Measurements from ENCODE around the gene FAM110D.

Gene FAM110D

DNA sequence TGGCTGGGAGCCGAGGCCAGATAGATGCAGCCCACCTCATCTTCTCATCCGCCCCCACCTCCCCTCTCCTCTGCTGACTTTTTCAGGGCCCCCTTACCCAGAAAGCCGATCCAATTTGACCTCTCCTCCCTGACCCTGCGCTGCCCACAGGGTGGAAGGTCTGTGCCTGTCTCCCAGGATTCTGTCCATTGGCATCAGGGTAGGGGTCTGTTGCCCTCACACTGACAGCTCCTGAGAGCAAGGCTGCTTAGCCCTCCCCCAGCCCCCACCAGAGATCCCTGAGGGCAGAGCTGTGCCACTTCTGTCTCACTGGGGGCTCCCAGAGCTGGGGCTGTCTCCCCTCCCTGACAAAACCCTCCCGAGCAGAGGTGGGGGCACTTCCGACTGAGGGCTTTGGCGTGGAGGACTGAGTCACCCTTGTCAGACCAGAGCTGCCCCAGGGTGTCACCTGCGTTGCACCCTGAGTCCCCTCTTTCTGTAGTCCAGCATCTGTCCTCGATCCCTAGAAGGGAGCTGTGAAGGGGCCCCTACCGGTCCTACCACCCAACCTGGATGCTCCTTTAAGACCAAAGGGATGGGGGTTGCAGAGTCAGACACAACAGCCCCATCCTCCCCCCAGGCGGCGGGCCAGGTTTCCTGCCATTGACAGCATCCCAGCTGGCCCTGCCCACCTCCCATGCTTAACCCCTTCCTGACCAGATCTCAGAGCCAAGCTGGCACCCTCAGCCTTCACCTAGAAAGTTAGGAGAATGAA, 2.4 kb upstream of the FAM110D start:
- TF ChIP-seq NFIC (IDR thresholded peaks at IDR 0.05): no peak
- TF ChIP-seq, protein P1, sequence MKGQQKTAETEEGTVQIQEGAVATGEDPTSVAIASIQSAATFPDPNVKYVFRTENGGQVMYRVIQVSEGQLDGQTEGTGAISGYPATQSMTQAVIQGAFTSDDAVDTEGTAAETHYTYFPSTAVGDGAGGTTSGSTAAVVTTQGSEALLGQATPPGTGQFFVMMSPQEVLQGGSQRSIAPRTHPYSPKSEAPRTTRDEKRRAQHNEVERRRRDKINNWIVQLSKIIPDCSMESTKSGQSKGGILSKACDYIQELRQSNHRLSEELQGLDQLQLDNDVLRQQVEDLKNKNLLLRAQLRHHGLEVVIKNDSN (IDR thresholded peaks at IDR 0.05): no peak
- TF ChIP-seq, protein P2, sequence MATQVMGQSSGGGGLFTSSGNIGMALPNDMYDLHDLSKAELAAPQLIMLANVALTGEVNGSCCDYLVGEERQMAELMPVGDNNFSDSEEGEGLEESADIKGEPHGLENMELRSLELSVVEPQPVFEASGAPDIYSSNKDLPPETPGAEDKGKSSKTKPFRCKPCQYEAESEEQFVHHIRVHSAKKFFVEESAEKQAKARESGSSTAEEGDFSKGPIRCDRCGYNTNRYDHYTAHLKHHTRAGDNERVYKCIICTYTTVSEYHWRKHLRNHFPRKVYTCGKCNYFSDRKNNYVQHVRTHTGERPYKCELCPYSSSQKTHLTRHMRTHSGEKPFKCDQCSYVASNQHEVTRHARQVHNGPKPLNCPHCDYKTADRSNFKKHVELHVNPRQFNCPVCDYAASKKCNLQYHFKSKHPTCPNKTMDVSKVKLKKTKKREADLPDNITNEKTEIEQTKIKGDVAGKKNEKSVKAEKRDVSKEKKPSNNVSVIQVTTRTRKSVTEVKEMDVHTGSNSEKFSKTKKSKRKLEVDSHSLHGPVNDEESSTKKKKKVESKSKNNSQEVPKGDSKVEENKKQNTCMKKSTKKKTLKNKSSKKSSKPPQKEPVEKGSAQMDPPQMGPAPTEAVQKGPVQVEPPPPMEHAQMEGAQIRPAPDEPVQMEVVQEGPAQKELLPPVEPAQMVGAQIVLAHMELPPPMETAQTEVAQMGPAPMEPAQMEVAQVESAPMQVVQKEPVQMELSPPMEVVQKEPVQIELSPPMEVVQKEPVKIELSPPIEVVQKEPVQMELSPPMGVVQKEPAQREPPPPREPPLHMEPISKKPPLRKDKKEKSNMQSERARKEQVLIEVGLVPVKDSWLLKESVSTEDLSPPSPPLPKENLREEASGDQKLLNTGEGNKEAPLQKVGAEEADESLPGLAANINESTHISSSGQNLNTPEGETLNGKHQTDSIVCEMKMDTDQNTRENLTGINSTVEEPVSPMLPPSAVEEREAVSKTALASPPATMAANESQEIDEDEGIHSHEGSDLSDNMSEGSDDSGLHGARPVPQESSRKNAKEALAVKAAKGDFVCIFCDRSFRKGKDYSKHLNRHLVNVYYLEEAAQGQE (IDR thresholded peaks at IDR 0.05; ENCODE audit: low read depth): no peak
- TF ChIP-seq EP300 (IDR thresholded peaks at IDR 0.05; ENCODE audit: borderline replicate concordance): no peak
- no peak for TF ChIP-seq YY1 (IDR thresholded peaks at IDR 0.05; ENCODE audit: low read depth)
- TF ChIP-seq TCF12 (IDR thresholded peaks at IDR 0.05; ENCODE audit: low read depth): no peak
- no peak for TF ChIP-seq CREB1 (IDR thresholded peaks at IDR 0.05; ENCODE audit: low read depth)
- TF ChIP-seq, protein P3, sequence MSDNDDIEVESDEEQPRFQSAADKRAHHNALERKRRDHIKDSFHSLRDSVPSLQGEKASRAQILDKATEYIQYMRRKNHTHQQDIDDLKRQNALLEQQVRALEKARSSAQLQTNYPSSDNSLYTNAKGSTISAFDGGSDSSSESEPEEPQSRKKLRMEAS (IDR thresholded peaks at IDR 0.05): no peak
- no peak for TF ChIP-seq FOXM1 (IDR thresholded peaks at IDR 0.05; ENCODE audit: borderline replicate concordance, low read depth)
- no peak for TF ChIP-seq ZBTB7A (IDR thresholded peaks at IDR 0.05; ENCODE audit: low read depth)
- TF ChIP-seq TAF1 (IDR thresholded peaks at IDR 0.05; ENCODE audit: low read depth): no peak
- no peak for TF ChIP-seq EGR1 (IDR thresholded peaks at IDR 0.05)

DNA sequence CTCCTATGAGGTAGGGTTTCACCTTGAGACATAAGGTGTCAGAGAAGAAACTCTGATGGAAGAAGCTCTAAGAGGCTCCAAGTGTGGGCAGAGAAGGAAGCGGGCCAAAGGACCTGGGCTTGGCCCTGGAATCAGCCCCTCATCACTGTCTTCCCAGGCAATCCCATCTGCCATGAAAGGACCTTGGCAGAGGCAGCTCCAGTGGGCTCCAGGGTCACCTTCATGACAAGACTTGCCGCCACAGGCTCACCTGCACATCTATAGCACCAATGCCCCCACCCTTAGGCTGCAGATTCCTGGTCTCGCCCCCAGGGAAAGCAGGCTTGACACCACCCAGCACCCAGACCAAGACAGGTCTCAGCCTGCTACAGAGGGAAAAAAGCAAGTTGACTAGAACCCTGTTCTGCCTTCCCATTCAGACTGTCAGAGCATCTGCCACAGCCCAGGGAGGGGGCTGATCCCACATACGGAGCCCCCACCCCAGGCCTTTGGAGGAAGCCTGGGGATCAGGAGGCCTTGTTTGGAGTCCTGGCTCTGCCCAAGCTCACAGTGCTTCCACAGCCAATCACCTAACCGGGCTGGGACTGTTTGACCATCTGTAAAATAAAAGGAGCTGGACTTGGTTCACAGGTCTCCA, 490 bp upstream of the FAM110D start:
- TF ChIP-seq YY1 (IDR thresholded peaks at IDR 0.05; ENCODE audit: low read depth): no peak

DNA sequence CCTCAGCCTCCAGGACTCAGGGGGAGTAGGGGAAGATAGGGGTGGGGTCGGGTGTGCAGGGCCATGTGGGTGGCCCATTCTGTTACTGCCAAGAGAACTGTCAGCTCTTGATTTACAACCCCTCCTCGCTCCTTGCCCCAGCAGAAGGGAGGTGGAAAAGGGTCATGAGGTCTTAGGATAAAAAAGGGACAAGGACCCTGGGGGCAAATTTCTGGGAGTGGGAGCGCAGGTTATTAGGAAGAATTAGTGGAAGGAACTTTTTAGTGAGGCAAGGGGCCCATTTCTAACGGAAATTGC, 812 bp downstream of the FAM110D start:
- no peak for TF ChIP-seq TCF12 (IDR thresholded peaks at IDR 0.05; ENCODE audit: low read depth)
- TF ChIP-seq, protein P1 (IDR thresholded peaks at IDR 0.05): no peak
- TF ChIP-seq, protein P2 (IDR thresholded peaks at IDR 0.05; ENCODE audit: low read depth): no peak
- TF ChIP-seq TEAD4 (IDR thresholded peaks at IDR 0.05): no peak
- TF ChIP-seq NFIC (IDR thresholded peaks at IDR 0.05): no peak
- TF ChIP-seq, protein P3 (IDR thresholded peaks at IDR 0.05): no peak
- TF ChIP-seq EGR1 (IDR thresholded peaks at IDR 0.05): no peak
- TF ChIP-seq CREB1 (IDR thresholded peaks at IDR 0.05; ENCODE audit: low read depth): no peak
- TF ChIP-seq RAD21 (IDR thresholded peaks at IDR 0.05; ENCODE audit: low read depth): no peak

DNA sequence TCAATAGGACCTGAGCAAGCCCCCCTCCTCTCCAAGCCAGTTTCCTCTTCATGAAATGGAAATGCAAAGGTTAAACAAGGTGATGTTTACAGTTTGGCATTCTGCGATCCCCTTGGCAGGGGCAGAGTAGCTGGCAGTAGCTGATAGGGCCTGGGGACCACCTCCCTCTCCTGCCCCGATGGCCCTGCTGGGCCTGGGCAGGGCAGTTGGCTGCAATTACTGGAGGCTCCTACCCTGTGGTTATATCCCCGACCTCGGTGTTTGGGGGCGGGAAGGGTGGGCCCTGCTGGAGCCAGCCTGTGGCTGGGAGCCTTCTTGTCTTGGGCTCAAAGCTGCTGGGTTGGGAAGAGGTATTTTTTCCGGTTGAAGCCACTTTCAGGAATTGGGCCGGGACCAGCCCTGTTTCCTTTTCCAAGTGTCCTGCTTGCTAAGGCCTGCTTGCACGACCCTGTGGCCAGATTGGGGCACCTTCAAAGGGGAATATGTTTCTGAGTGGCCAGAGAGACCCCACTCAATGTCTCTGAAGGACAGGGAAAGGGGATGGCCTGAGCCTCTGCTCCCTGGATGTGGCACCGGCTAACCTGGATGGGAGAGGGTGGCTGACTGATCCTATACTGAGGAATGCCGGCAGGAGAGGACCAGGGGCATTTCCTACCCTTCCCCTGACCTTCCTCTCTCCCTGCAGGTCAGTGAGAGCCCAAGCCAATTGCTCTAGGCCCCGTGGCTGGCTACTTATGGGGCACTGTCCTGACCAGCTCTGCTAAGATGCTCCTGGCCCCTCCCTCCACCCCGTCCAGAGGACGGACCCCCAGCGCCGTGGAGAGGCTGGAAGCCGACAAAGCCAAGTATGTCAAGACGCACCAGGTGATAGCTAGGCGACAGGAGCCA, 1.9 kb downstream of the FAM110D start:
- TF ChIP-seq, protein P1 (IDR thresholded peaks at IDR 0.05): no peak

DNA sequence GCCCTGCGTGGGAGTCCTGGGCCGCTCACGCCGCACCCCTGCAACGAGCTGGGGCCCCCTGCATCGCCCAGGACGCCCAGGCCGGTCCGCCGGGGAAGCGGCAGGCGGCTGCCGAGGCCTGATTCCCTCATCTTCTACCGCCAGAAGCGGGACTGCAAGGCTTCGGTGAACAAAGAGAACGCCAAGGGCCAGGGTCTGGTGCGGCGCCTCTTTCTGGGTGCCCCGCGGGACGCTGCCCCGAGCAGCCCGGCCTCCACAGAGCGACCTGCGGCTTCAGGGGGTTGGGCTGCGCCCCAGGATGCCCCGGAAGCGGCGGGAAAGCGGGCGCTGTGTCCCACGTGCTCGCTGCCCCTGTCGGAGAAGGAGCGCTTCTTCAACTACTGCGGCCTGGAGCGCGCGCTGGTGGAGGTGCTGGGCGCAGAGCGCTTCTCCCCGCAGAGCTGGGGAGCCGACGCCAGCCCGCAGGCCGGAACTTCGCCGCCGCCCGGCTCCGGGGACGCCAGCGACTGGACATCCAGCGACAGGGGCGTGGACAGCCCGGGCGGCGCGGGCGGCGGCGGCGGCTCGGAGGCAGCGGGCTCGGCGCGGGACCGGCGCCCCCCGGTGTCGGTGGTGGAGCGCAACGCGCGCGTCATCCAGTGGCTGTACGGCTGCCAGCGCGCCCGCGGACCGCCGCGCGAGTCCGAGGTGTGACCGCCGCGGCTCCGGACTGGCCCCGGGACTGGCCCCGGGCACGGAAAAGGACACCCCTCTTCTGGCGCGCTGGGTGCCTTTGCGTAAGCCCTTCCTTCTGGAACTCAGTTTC, 2.7 kb downstream of the FAM110D start:
- TF ChIP-seq, protein P3 (IDR thresholded peaks at IDR 0.05): peak; percentile 96
- TF ChIP-seq EGR1 (IDR thresholded peaks at IDR 0.05) (no peak), NFIC (IDR thresholded peaks at IDR 0.05) (no peak), YY1 (IDR thresholded peaks at IDR 0.05; ENCODE audit: low read depth) (0 out of 2 replicates have a peak, but pooled peaks have one; percentile 13)

Data from Ishikawa (cell line).